GM23338 (cell line): ENCODE measurements around the gene SPOPL. TPM values are rescaled to one million over a fixed set of nuclear protein-coding genes. Genes with fewer than 3 reads are reported as not detected.

Source experiments
- CTCF ChIP-seq, 2 experiments: fragments of 200-600 bp in 1 of 2; sonication (generic) in 1 of 2; conservative IDR thresholded peaks; 2 replicates each; pipeline versions ENCODE4 v1.5.1 to v1.6.1; 2016 to 2017; ENCODE audit warnings: antibody characterized with exemption in 2 of 2, low read depth in 2 of 2, mild to moderate bottlenecking in 2 of 2, moderate library complexity in 1 of 2
- POLR2AphosphoS5 ChIP-seq: IDR thresholded peaks from 2 replicates; pipeline ENCODE4 v1.6.1; 2016; ENCODE audit warnings: antibody characterized with exemption, low read depth
- ZNF462 ChIP-seq: fragments of 250-450 bp; sonication (Bioruptor Pico); IDR thresholded peaks from 2 replicates; pipeline ENCODE4 v1.5.0; 2020; ENCODE audit warnings: mild to moderate bottlenecking, moderate library complexity
- polyA plus RNA-seq: library from polyadenylated mRNA; unstranded; fragments of >200 nt; fragmentation: Nextera tagmentation; extraction: Ambion mirVana; gene quantifications from 2 replicates; pipeline ENCODE4 v1.2.1, GENCODE V29; 2016
- total RNA-seq: library from RNA; depleted of rRNA; stranded (reverse); fragments of >200 nt; shearing (Covaris generic); gene quantifications from 2 replicates; pipeline ENCODE4 v1.2.3, GENCODE V29; 2014

SPOPL gene
- total and polyA plus RNA-seq, 2 experiments from 2014 or later = 4.5 to 15.4 TPM

- TF ChIP-seq ZNF462 (CRISPR knock-in tag) (no peak), CTCF (conservative IDR thresholded peaks at IDR 0.05; ENCODE audit: low read depth in 2 of 2) (no peak), POLR2AphosphoS5 (no peak)
Observed at GRCh38 chr2:138622613-138623012, 121.0 kb downstream of the SPOPL start (continued).
